Skeletal muscle satellite cell (primary cell): Measurements from ENCODE around the gene TEC.

Experiments
- H3K27me3 ChIP-seq: 2 replicates; pipeline ENCODE4 v1.7.0; 2013; ENCODE audit warnings: low read length; ENCODE audit not compliant: control insufficient read depth, insufficient read depth
- H3K36me3 ChIP-seq: 2 replicates; pipeline ENCODE4 v1.7.0; 2013; ENCODE audit warnings: mild to moderate bottlenecking, control low read depth, low read length; ENCODE audit not compliant: insufficient read depth
- H3K4me1 ChIP-seq: 2 replicates; pipeline ENCODE4 v1.7.0; 2013; ENCODE audit warnings: low read length; ENCODE audit not compliant: control insufficient read depth, insufficient read depth
- H3K4me2 ChIP-seq: 2 replicates; pipeline ENCODE4 v1.7.0; 2013; ENCODE audit warnings: mild to moderate bottlenecking, low read length
- H3K4me3 ChIP-seq: 2 replicates; pipeline ENCODE4 v1.7.0; 2013; ENCODE audit warnings: low read length
- H3K9ac ChIP-seq: 2 replicates; pipeline ENCODE4 v1.7.0; 2013; ENCODE audit warnings: mild to moderate bottlenecking, low read depth, low read length, moderate library complexity
- H3K9me3 ChIP-seq: replicated peaks from 2 replicates; pipeline ENCODE4 v1.7.0; 2013; ENCODE audit warnings: mild to moderate bottlenecking, control low read depth, low read length

TEC gene

GRCh38 chr4:48250343-48250742 lies 19.3 kb downstream of the TEC start:
- Histone ChIP-seq H3K4me2 (no peak overlapping the region), H3K9ac (no peak overlapping the region)

GRCh38 chr4:48249378-48249777 lies 20.3 kb downstream of the TEC start:
- Histone ChIP-seq H3K9ac (no peak overlapping the region), H3K4me3 (no peak overlapping the region), H3K36me3 (no peaks in the 10 kb centered on the region), H3K4me1 (peaks cover 5% of the 10 kb centered on the region), H3K27me3 (peaks cover 5% of the 10 kb centered on the region), H3K9me3 (no peaks in the 10 kb centered on the region), H3K4me2 (no peak overlapping the region)

More at GRCh38 chr4:48250343-48250742, 19.3 kb downstream of the TEC start:
- H3K9me3 ChIP-seq: no peaks in the 10 kb centered on the region
- H3K4me1 ChIP-seq: peaks cover 9% of the 10 kb centered on the region
- no peaks in the 10 kb centered on the region for H3K36me3 ChIP-seq
- no peak overlapping the region for H3K4me3 ChIP-seq
- H3K27me3 ChIP-seq: peaks cover 5% of the 10 kb centered on the region

GRCh38 chr4:48248559-48248953 lies 21.1 kb downstream of the TEC start:
- Histone ChIP-seq H3K27me3 (peaks cover 5% of the 10 kb centered on the region), H3K9ac (no peak overlapping the region), H3K36me3 (no peaks in the 10 kb centered on the region), H3K4me2 (no peak overlapping the region), H3K9me3 (no peaks in the 10 kb centered on the region), H3K4me1 (no peaks in the 10 kb centered on the region), H3K4me3 (no peak overlapping the region)

- Histone ChIP-seq H3K27me3 (peaks cover 5% of the 10 kb centered on the region), H3K9ac (no peak overlapping the region), H3K4me1 (no peaks in the 10 kb centered on the region), H3K9me3 (no peaks in the 10 kb centered on the region), H3K36me3 (no peaks in the 10 kb centered on the region), H3K4me2 (no peak overlapping the region), H3K4me3 (no peak overlapping the region)
These were observed 21.6 kb downstream of the TEC start for GRCh38 chr4:48247878-48248558.

- H3K4me3 ChIP-seq: no peak overlapping the region
- no peak overlapping the region for H3K4me2 ChIP-seq
- H3K9me3 ChIP-seq: no peaks in the 10 kb centered on the region
- no peaks in the 10 kb centered on the region for H3K36me3 ChIP-seq
- no peak overlapping the region for H3K9ac ChIP-seq
- H3K4me1 ChIP-seq: no peaks in the 10 kb centered on the region
- no peaks in the 10 kb centered on the region for H3K27me3 ChIP-seq
These were observed 22.3 kb downstream of the TEC start for GRCh38 chr4:48247142-48247877.

GRCh38 chr4:48244665-48245064 lies 25.0 kb downstream of the TEC start:
- Histone ChIP-seq H3K4me1 (no peaks in the 10 kb centered on the region), H3K36me3 (no peaks in the 10 kb centered on the region)

GRCh38 chr4:48243887-48244286 lies 25.8 kb downstream of the TEC start:
- no peaks in the 10 kb centered on the region for H3K36me3 ChIP-seq
- no peaks in the 10 kb centered on the region for H3K9me3 ChIP-seq
- no peak overlapping the region for H3K9ac ChIP-seq
- no peaks in the 10 kb centered on the region for H3K27me3 ChIP-seq
- no peak overlapping the region for H3K4me2 ChIP-seq
- no peaks in the 10 kb centered on the region for H3K4me1 ChIP-seq
- H3K4me3 ChIP-seq: no peak overlapping the region

More at GRCh38 chr4:48244665-48245064, 25.0 kb downstream of the TEC start:
- no peak overlapping the region for H3K4me2 ChIP-seq
- no peak overlapping the region for H3K9ac ChIP-seq
- no peaks in the 10 kb centered on the region for H3K27me3 ChIP-seq
- H3K9me3 ChIP-seq: no peaks in the 10 kb centered on the region
- H3K4me3 ChIP-seq: no peak overlapping the region

GRCh38 chr4:48243429-48243828 lies 26.2 kb downstream of the TEC start:
- no peaks in the 10 kb centered on the region for H3K9me3 ChIP-seq
- no peak overlapping the region for H3K9ac ChIP-seq
- no peaks in the 10 kb centered on the region for H3K36me3 ChIP-seq
- H3K27me3 ChIP-seq: no peaks in the 10 kb centered on the region
- no peak overlapping the region for H3K4me3 ChIP-seq
- no peaks in the 10 kb centered on the region for H3K4me1 ChIP-seq
- H3K4me2 ChIP-seq: no peak overlapping the region

GRCh38 chr4:48242511-48243195 lies 27.0 kb downstream of the TEC start:
- H3K36me3 ChIP-seq: no peaks in the 10 kb centered on the region

GRCh38 chr4:48241731-48242130 lies 27.9 kb downstream of the TEC start:
- Histone ChIP-seq H3K36me3 (no peaks in the 10 kb centered on the region), H3K9ac (no peak overlapping the region), H3K4me2 (no peak overlapping the region), H3K4me3 (no peak overlapping the region), H3K27me3 (no peaks in the 10 kb centered on the region), H3K9me3 (no peaks in the 10 kb centered on the region), H3K4me1 (no peaks in the 10 kb centered on the region)

More at GRCh38 chr4:48242511-48243195, 27.0 kb downstream of the TEC start:
- no peaks in the 10 kb centered on the region for H3K9me3 ChIP-seq
- H3K4me2 ChIP-seq: no peak overlapping the region
- H3K4me3 ChIP-seq: no peak overlapping the region
- H3K27me3 ChIP-seq: no peaks in the 10 kb centered on the region
- H3K9ac ChIP-seq: no peak overlapping the region
- H3K4me1 ChIP-seq: no peaks in the 10 kb centered on the region

- no peaks in the 10 kb centered on the region for H3K36me3 ChIP-seq
- no peak overlapping the region for H3K4me3 ChIP-seq
- no peak overlapping the region for H3K4me2 ChIP-seq
- no peak overlapping the region for H3K9ac ChIP-seq
- H3K9me3 ChIP-seq: no peaks in the 10 kb centered on the region
- H3K27me3 ChIP-seq: no peaks in the 10 kb centered on the region
- no peaks in the 10 kb centered on the region for H3K4me1 ChIP-seq
These were observed 31.5 kb downstream of the TEC start for GRCh38 chr4:48237996-48238645.
